ENCODE results near the gene INO80C. TPM values are rescaled to one million over a fixed set of nuclear protein-coding genes. Genes with fewer than 3 reads are reported as not detected.
"Not testable (repeated sequence)": the region's sequence is repeated elsewhere in the genome, so short reads cannot be mapped to it uniquely, and the experiment has no call there.

INO80C gene
- polyA plus RNA-seq, 1 donor from 2014 or later = 28.2 TPM

- Mint-ChIP-seq H3K4me3 (no peak overlapping the region), H3K36me3 (peaks cover 2% of the 10 kb centered on the region), H3K27ac (no peak overlapping the region), H3K27me3 (no peaks in the 10 kb centered on the region), H3K9me3 (no peaks in the 10 kb centered on the region), H3K4me1 (peaks cover 10 to 16% (median 12%) of the 10 kb centered on the region in 3 donors)
These were observed 31.4 kb downstream of the INO80C start for GRCh38 chr18:35466334-35466733.

- Mint-ChIP-seq H3K9me3 (no peaks in the 10 kb centered on the region), H3K4me3 (no peak overlapping the region), H3K27ac (no peak overlapping the region), H3K27me3 (no peaks in the 10 kb centered on the region), H3K4me1 (peaks cover 10 to 16% (median 12%) of the 10 kb centered on the region in 3 donors), H3K36me3 (peaks cover 2% of the 10 kb centered on the region)
These were observed 32.4 kb downstream of the INO80C start for GRCh38 chr18:35465329-35465728.

- H3K27ac Mint-ChIP-seq = no peak overlapping the region
- no peak overlapping the region for H3K4me3 Mint-ChIP-seq
- H3K4me1 Mint-ChIP-seq = peaks cover 10 to 16% (median 12%) of the 10 kb centered on the region in 3 donors
- H3K9me3 Mint-ChIP-seq = no peaks in the 10 kb centered on the region
- peaks cover 2% of the 10 kb centered on the region for H3K36me3 Mint-ChIP-seq
- H3K27me3 Mint-ChIP-seq = no peaks in the 10 kb centered on the region
These were observed 32.9 kb downstream of the INO80C start for GRCh38 chr18:35464831-35465279.

- H3K4me1 Mint-ChIP-seq = peaks cover 10 to 16% (median 14%) of the 10 kb centered on the region in 3 donors
- H3K27ac Mint-ChIP-seq = no peak overlapping the region
- H3K4me3 Mint-ChIP-seq = no peak overlapping the region
- H3K9me3 Mint-ChIP-seq = no peaks in the 10 kb centered on the region
- peaks cover 2% of the 10 kb centered on the region for H3K36me3 Mint-ChIP-seq
- no peaks in the 10 kb centered on the region for H3K27me3 Mint-ChIP-seq
These were observed 33.9 kb downstream of the INO80C start for GRCh38 chr18:35463827-35464226.

- Mint-ChIP-seq H3K4me1 (peaks cover 10 to 15% (median 15%) of the 10 kb centered on the region in 3 donors), H3K27me3 (no peaks in the 10 kb centered on the region), H3K9me3 (no peaks in the 10 kb centered on the region), H3K27ac (no peak overlapping the region), H3K4me3 (no peak overlapping the region), H3K36me3 (peaks cover 2% of the 10 kb centered on the region)
These were observed 34.7 kb downstream of the INO80C start for GRCh38 chr18:35463050-35463449.

- Mint-ChIP-seq H3K9me3 (no peaks in the 10 kb centered on the region), H3K4me3 (no peak overlapping the region), H3K36me3 (peaks cover under 1% of the 10 kb centered on the region), H3K27me3 (no peaks in the 10 kb centered on the region), H3K27ac (no peak overlapping the region), H3K4me1 (peaks cover 0 to 9% (median 3%) of the 10 kb centered on the region in 3 donors)
These were observed 37.0 kb downstream of the INO80C start for GRCh38 chr18:35460736-35461161.

GRCh38 chr18:35459997-35460396, 37.8 kb downstream of the INO80C start:
- H3K9me3 Mint-ChIP-seq = no peaks in the 10 kb centered on the region
- no peak overlapping the region for H3K4me3 Mint-ChIP-seq
- no peaks in the 10 kb centered on the region for H3K36me3 Mint-ChIP-seq
- H3K4me1 Mint-ChIP-seq = peaks cover 0 to 7% (median 3%) of the 10 kb centered on the region in 3 donors
- no peaks in the 10 kb centered on the region for H3K27me3 Mint-ChIP-seq
- no peak overlapping the region for H3K27ac Mint-ChIP-seq

GRCh38 chr18:35458677-35459441, 38.9 kb downstream of the INO80C start:
- peaks cover 0 to 3% (median 0%) of the 10 kb centered on the region in 3 donors for H3K4me1 Mint-ChIP-seq
- H3K4me3 Mint-ChIP-seq = no peak overlapping the region
- H3K9me3 Mint-ChIP-seq = no peaks in the 10 kb centered on the region
- no peaks in the 10 kb centered on the region for H3K27me3 Mint-ChIP-seq
- no peaks in the 10 kb centered on the region for H3K36me3 Mint-ChIP-seq
- H3K27ac Mint-ChIP-seq = no peak overlapping the region

GRCh38 chr18:35458271-35458670, 39.5 kb downstream of the INO80C start:
- H3K36me3 Mint-ChIP-seq = no peaks in the 10 kb centered on the region
- no peak overlapping the region for H3K27ac Mint-ChIP-seq
- H3K9me3 Mint-ChIP-seq = no peaks in the 10 kb centered on the region
- no peaks in the 10 kb centered on the region for H3K27me3 Mint-ChIP-seq
- peaks cover 0 to 3% (median 0%) of the 10 kb centered on the region in 3 donors for H3K4me1 Mint-ChIP-seq
- no peak overlapping the region for H3K4me3 Mint-ChIP-seq

GRCh38 chr18:35457140-35457704, 40.5 kb downstream of the INO80C start:
- Mint-ChIP-seq H3K4me1 (peaks cover 0 to 3% (median 0%) of the 10 kb centered on the region in 3 donors), H3K36me3 (peaks cover 1% of the 10 kb centered on the region), H3K9me3 (no peaks in the 10 kb centered on the region)

GRCh38 chr18:35455926-35456763, 41.6 kb downstream of the INO80C start:
- H3K9me3 Mint-ChIP-seq = no peaks in the 10 kb centered on the region
- H3K27me3 Mint-ChIP-seq = no peaks in the 10 kb centered on the region
- no peak overlapping the region for H3K27ac Mint-ChIP-seq
- no peak overlapping the region for H3K4me3 Mint-ChIP-seq
- peaks cover 0 to 3% (median 0%) of the 10 kb centered on the region in 3 donors for H3K4me1 Mint-ChIP-seq
- H3K36me3 Mint-ChIP-seq = peaks cover 1% of the 10 kb centered on the region

More at GRCh38 chr18:35457140-35457704, 40.5 kb downstream of the INO80C start:
- no peak overlapping the region for H3K4me3 Mint-ChIP-seq
- no peaks in the 10 kb centered on the region for H3K27me3 Mint-ChIP-seq
- H3K27ac Mint-ChIP-seq = no peak overlapping the region

GRCh38 chr18:35454803-35455202, 43.0 kb downstream of the INO80C start:
- Mint-ChIP-seq H3K36me3 (peaks cover 1% of the 10 kb centered on the region), H3K4me1 (peaks cover 0 to 3% (median 0%) of the 10 kb centered on the region in 3 donors), H3K27ac (no peak overlapping the region), H3K27me3 (no peaks in the 10 kb centered on the region), H3K4me3 (no peak overlapping the region), H3K9me3 (no peaks in the 10 kb centered on the region)

GRCh38 chr18:35453065-35453464, 44.7 kb downstream of the INO80C start:
- not testable (repeated sequence) for H3K27ac Mint-ChIP-seq, H3K4me3 Mint-ChIP-seq, H3K9me3 Mint-ChIP-seq, H3K36me3 Mint-ChIP-seq, H3K4me1 Mint-ChIP-seq, H3K27me3 Mint-ChIP-seq

GRCh38 chr18:35451916-35452315, 45.8 kb downstream of the INO80C start:
- no peaks in the 10 kb centered on the region for H3K9me3 Mint-ChIP-seq
- H3K36me3 Mint-ChIP-seq = peaks cover 1% of the 10 kb centered on the region
- no peak overlapping the region for H3K4me3 Mint-ChIP-seq
- H3K27me3 Mint-ChIP-seq = no peaks in the 10 kb centered on the region
- no peaks in the 10 kb centered on the region for H3K4me1 Mint-ChIP-seq
- H3K27ac Mint-ChIP-seq = no peak overlapping the region

GRCh38 chr18:35451032-35451431, 46.7 kb downstream of the INO80C start:
- no peaks in the 10 kb centered on the region for H3K27me3 Mint-ChIP-seq
- no peak overlapping the region for H3K4me3 Mint-ChIP-seq
- no peaks in the 10 kb centered on the region for H3K4me1 Mint-ChIP-seq
- peaks cover 1% of the 10 kb centered on the region for H3K36me3 Mint-ChIP-seq
- H3K9me3 Mint-ChIP-seq = no peaks in the 10 kb centered on the region
- no peak overlapping the region for H3K27ac Mint-ChIP-seq
